GM12875 (cell line): Measurements from ENCODE around the gene UBQLN4.

ENCODE experiments used
- H3K4me3 ChIP-seq: one replicate; pipeline ENCODE4 v1.5.1; 2011; ENCODE audit warnings: low read depth, low read length, control low read depth
- CTCF ChIP-seq: IDR thresholded peaks from 2 replicates; pipeline ENCODE4 v1.5.1; 2011; ENCODE audit warnings: low read depth, mild to moderate bottlenecking, control low read depth, inconsistent platforms, low read length, moderate library complexity, borderline replicate concordance; ENCODE audit not compliant: insufficient read depth

UBQLN4 gene

GRCh38 chr1:156089704-156090103, 36.1 kb upstream of the UBQLN4 start:
- TF ChIP-seq CTCF, result no peak

GRCh38 chr1:156086256-156086662, 32.7 kb upstream of the UBQLN4 start:
- H3K4me3 ChIP-seq, result no peak overlapping the region
- no peak for TF ChIP-seq CTCF

More at GRCh38 chr1:156089704-156090103, 36.1 kb upstream of the UBQLN4 start:
- no peak overlapping the region for H3K4me3 ChIP-seq

- no peak overlapping the region for H3K4me3 ChIP-seq
- TF ChIP-seq CTCF, result no peak
Measured at GRCh38 chr1:156083800-156084790, 30.5 kb upstream of the UBQLN4 start.

GRCh38 chr1:156082309-156083091, 28.9 kb upstream of the UBQLN4 start, which contains the start of gene MEX3A:
TSS of gene MEX3A (minus strand) at chr1:156082465. CDS start at chr1:156081998, 467 bp downstream.
- peak within 1 kb of the TSS; percentile 69 for H3K4me3 ChIP-seq
- no peak for TF ChIP-seq CTCF

GRCh38 chr1:156081917-156082308, 28.3 kb upstream of the UBQLN4 start:
- no peak for TF ChIP-seq CTCF

GRCh38 chr1:156081180-156081916, 27.8 kb upstream of the UBQLN4 start:
- H3K4me3 ChIP-seq, result peak overlapping the region; percentile 69
- TF ChIP-seq CTCF, result no peak

More at GRCh38 chr1:156081917-156082308, 28.3 kb upstream of the UBQLN4 start:
- peak overlapping the region; percentile 69 for H3K4me3 ChIP-seq
